H1 (cell line): ENCODE results near the gene AMN.

ENCODE experiments used
- ASH2L ChIP-seq: fragments of 200-600, 300-600 bp; sonication (generic); IDR thresholded peaks from one replicate; pipeline ENCODE4 v1.7.1; 2017; ENCODE audit warnings: low read length
- EZH2 ChIP-seq: fragments of 200-600 bp; sonication (generic); IDR thresholded peaks from 2 replicates; pipeline ENCODE4 v1.7.1; 2012; ENCODE audit warnings: low read depth, mild to moderate bottlenecking, moderate library complexity, low read length, inconsistent platforms; ENCODE audit not compliant: severe bottlenecking
- FOSL1 ChIP-seq: IDR thresholded peaks from 2 replicates; pipeline ENCODE4 v1.6.1; 2011; ENCODE audit warnings: mild to moderate bottlenecking, low read depth, low read length, moderate library complexity; ENCODE audit not compliant: insufficient read depth
- GABPA ChIP-seq: IDR thresholded peaks from 2 replicates; pipeline ENCODE4 v1.6.1; 2011; ENCODE audit warnings: mild to moderate bottlenecking, low read length, moderate library complexity, borderline replicate concordance; ENCODE audit not compliant: insufficient read depth
- TF ChIP-seq, protein P1 (sequence below), 3 experiments: IDR thresholded peaks; 1 replicate in 2 of 3; 2 replicates in 1 of 3; pipeline versions ENCODE4 v1.5.1 to v1.6.1; 2011; ENCODE audit warnings: low read length in 3 of 3, mild to moderate bottlenecking in 3 of 3, inconsistent platforms in 2 of 3, low read depth in 1 of 3, moderate library complexity in 1 of 3; ENCODE audit not compliant: insufficient read depth in 1 of 3; ENCODE audit errors: control extremely low read depth in 1 of 3

- TF ChIP-seq FOSL1 (no peak), EZH2 (no peak), GABPA (no peak), ASH2L (no peak)
- TF ChIP-seq, protein P1, sequence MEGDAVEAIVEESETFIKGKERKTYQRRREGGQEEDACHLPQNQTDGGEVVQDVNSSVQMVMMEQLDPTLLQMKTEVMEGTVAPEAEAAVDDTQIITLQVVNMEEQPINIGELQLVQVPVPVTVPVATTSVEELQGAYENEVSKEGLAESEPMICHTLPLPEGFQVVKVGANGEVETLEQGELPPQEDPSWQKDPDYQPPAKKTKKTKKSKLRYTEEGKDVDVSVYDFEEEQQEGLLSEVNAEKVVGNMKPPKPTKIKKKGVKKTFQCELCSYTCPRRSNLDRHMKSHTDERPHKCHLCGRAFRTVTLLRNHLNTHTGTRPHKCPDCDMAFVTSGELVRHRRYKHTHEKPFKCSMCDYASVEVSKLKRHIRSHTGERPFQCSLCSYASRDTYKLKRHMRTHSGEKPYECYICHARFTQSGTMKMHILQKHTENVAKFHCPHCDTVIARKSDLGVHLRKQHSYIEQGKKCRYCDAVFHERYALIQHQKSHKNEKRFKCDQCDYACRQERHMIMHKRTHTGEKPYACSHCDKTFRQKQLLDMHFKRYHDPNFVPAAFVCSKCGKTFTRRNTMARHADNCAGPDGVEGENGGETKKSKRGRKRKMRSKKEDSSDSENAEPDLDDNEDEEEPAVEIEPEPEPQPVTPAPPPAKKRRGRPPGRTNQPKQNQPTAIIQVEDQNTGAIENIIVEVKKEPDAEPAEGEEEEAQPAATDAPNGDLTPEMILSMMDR (IDR thresholded peaks at IDR 0.05; ENCODE audit: control extremely low read depth in 1 of 3, insufficient read depth in 1 of 3, low read depth in 1 of 3, low read length in 3 of 3) = no peak
Observed at GRCh38 chr14:102970496-102970895, 48.0 kb downstream of the AMN start.
